H9 (cell line): Measurements from ENCODE around the gene H2AZ2. TPM values are rescaled to one million over a fixed set of nuclear protein-coding genes. Genes with fewer than 3 reads are reported as not detected.

ENCODE experiments used
- DNase-seq: peaks from one replicate; pipeline ENCODE4 v3.0.0-alpha.2; 2017
- H2AFZ ChIP-seq: one replicate; pipeline ENCODE4 v1.6.1; 2013; ENCODE audit warnings: mild to moderate bottlenecking, low read length, control low read depth, moderate library complexity
- H2AK5ac ChIP-seq: 2 replicates; pipeline ENCODE4 v1.6.1; 2013; ENCODE audit warnings: low read length, control low read depth, mixed read lengths; ENCODE audit not compliant: insufficient read length
- H2BK120ac ChIP-seq: one replicate; pipeline ENCODE4 v1.6.1; 2013; ENCODE audit warnings: low read depth, mild to moderate bottlenecking, low read length, control low read depth, inconsistent platforms; ENCODE audit not compliant: poor library complexity, severe bottlenecking
- H2BK12ac ChIP-seq: 2 replicates; pipeline ENCODE4 v1.6.1; 2013; ENCODE audit warnings: low read length, control low read depth, mixed read lengths, low read depth; ENCODE audit not compliant: insufficient read length
- H2BK15ac ChIP-seq: 2 replicates; pipeline ENCODE4 v1.6.1; 2013; ENCODE audit warnings: low read depth, low read length, control low read depth
- H2BK20ac ChIP-seq: one replicate; pipeline ENCODE4 v1.6.1; 2013; ENCODE audit warnings: low read depth, mild to moderate bottlenecking, low read length, control low read depth, inconsistent platforms; ENCODE audit not compliant: poor library complexity, severe bottlenecking
- H2BK5ac ChIP-seq: 2 replicates; pipeline ENCODE4 v1.6.1; 2013; ENCODE audit warnings: low read length, control low read depth, mixed read lengths; ENCODE audit not compliant: insufficient read length
- H3K14ac ChIP-seq: 2 replicates; pipeline ENCODE4 v1.6.1; 2013; ENCODE audit warnings: low read length, control low read depth; ENCODE audit not compliant: insufficient read depth
- H3K18ac ChIP-seq: 2 replicates; pipeline ENCODE4 v1.6.1; 2013; ENCODE audit warnings: low read depth, mild to moderate bottlenecking, mixed read lengths, low read length, control low read depth; ENCODE audit not compliant: insufficient read length
- H3K23ac ChIP-seq: 2 replicates; pipeline ENCODE4 v1.6.1; 2013; ENCODE audit warnings: low read length, control low read depth, mixed read lengths, low read depth; ENCODE audit not compliant: insufficient read length
- H3K23me2 ChIP-seq: 2 replicates; pipeline ENCODE4 v1.6.1; 2013; ENCODE audit warnings: low read depth, mild to moderate bottlenecking, mixed read lengths, low read length, control low read depth; ENCODE audit not compliant: insufficient read length, poor library complexity, severe bottlenecking
- H3K27ac ChIP-seq: 2 replicates; pipeline ENCODE4 v1.5.1; 2013; ENCODE audit warnings: low read length, control low read depth, mixed read lengths, low read depth; ENCODE audit not compliant: insufficient read length
- H3K27me3 ChIP-seq: 2 replicates; pipeline ENCODE4 v1.6.1; 2013; ENCODE audit warnings: low read length, control low read depth, inconsistent platforms; ENCODE audit not compliant: insufficient read depth
- H3K4ac ChIP-seq: 2 replicates; pipeline ENCODE4 v1.6.1; 2013; ENCODE audit warnings: low read depth, mild to moderate bottlenecking, control low read depth, inconsistent platforms, low read length, moderate library complexity
- H3K4me1 ChIP-seq: 2 replicates; pipeline ENCODE4 v1.6.1; 2013; ENCODE audit warnings: low read length, control low read depth, inconsistent platforms; ENCODE audit not compliant: insufficient read depth
- H3K4me2 ChIP-seq: 2 replicates; pipeline ENCODE4 v1.6.1; 2013; ENCODE audit warnings: low read length, control low read depth, mixed read lengths; ENCODE audit not compliant: insufficient read length, insufficient read depth
- H3K56ac ChIP-seq: 2 replicates; pipeline ENCODE4 v1.6.1; 2013; ENCODE audit warnings: low read depth, mild to moderate bottlenecking, mixed read lengths, low read length, control low read depth; ENCODE audit not compliant: insufficient read length
- H3K79me1 ChIP-seq: 2 replicates; pipeline ENCODE4 v1.6.1; 2013; ENCODE audit warnings: low read depth, mild to moderate bottlenecking, moderate library complexity, low read length, control low read depth, inconsistent platforms; ENCODE audit not compliant: insufficient read depth, poor library complexity, severe bottlenecking
- H3K79me2 ChIP-seq: 2 replicates; pipeline ENCODE4 v1.6.1; 2013; ENCODE audit warnings: low read length, control low read depth, inconsistent platforms; ENCODE audit not compliant: insufficient read depth
- H3K9ac ChIP-seq: 2 replicates; pipeline ENCODE4 v1.6.1; 2013; ENCODE audit warnings: low read length, control low read depth, mixed read lengths; ENCODE audit not compliant: insufficient read length; ENCODE audit errors: extremely low read depth
- H3K9me3 ChIP-seq: one replicate; pipeline ENCODE4 v1.6.1; 2013; ENCODE audit warnings: low read depth, low read length, inconsistent platforms; ENCODE audit not compliant: control insufficient read depth
- H3T11ph ChIP-seq: one replicate; pipeline ENCODE4 v1.6.1; 2013; ENCODE audit warnings: mild to moderate bottlenecking, low read length, control low read depth, inconsistent platforms
- H4K20me1 ChIP-seq: one replicate; pipeline ENCODE4 v1.6.1; 2013; ENCODE audit not compliant: control insufficient read depth, insufficient read length, insufficient read depth
- H4K5ac ChIP-seq: 2 replicates; pipeline ENCODE4 v1.6.1; 2013; ENCODE audit warnings: low read depth, mild to moderate bottlenecking, mixed read lengths, low read length, control low read depth; ENCODE audit not compliant: insufficient read length
- H4K8ac ChIP-seq: replicated peaks from 2 replicates; pipeline ENCODE4 v1.6.1; 2013; ENCODE audit warnings: low read length, control low read depth, mixed read lengths, low read depth; ENCODE audit not compliant: insufficient read length
- H4K91ac ChIP-seq: 2 replicates; pipeline ENCODE4 v1.6.1; 2013; ENCODE audit warnings: low read depth, mild to moderate bottlenecking, moderate library complexity, mixed read lengths, low read length, control low read depth; ENCODE audit not compliant: insufficient read length
- H3K27ac Mint-ChIP-seq, 3 experiments: 2 replicates in 2 of 3; 3 replicates in 1 of 3; pipeline ENCODE4 v1.8.0; 2020 to 2021; ENCODE audit warnings: mixed read lengths in 3 of 3, mild to moderate bottlenecking in 1 of 3, moderate library complexity in 1 of 3
- H3K27me3 Mint-ChIP-seq: 2 replicates; pipeline ENCODE4 v1.8.0; 2021; ENCODE audit warnings: low read depth, mild to moderate bottlenecking, moderate library complexity, mixed read lengths
- H3K36me3 Mint-ChIP-seq, 3 experiments: 2 replicates in 2 of 3; 3 replicates in 1 of 3; pipeline ENCODE4 v1.8.0; 2020 to 2021; ENCODE audit warnings: low read depth in 3 of 3, mixed read lengths in 3 of 3; ENCODE audit not compliant: insufficient read depth in 1 of 3
- H3K4me1 Mint-ChIP-seq, 2 experiments: 2 replicates each; pipeline ENCODE4 v1.8.0; 2020; ENCODE audit warnings: mixed read lengths in 2 of 2
- H3K4me3 Mint-ChIP-seq, 2 experiments: 2 replicates in 1 of 2; 3 replicates in 1 of 2; pipeline ENCODE4 v1.8.0; 2020 to 2021; ENCODE audit warnings: mild to moderate bottlenecking in 2 of 2, mixed read lengths in 2 of 2, moderate library complexity in 1 of 2
- H3K9me3 Mint-ChIP-seq, 2 experiments: 2 replicates in 1 of 2; 3 replicates in 1 of 2; pipeline ENCODE4 v1.8.0; 2020; ENCODE audit warnings: mild to moderate bottlenecking in 2 of 2, mixed read lengths in 2 of 2, moderate library complexity in 1 of 2
- CTCF ChIP-seq: fragments of 200-600 bp; sonication (generic); conservative IDR thresholded peaks from 3 replicates; pipeline ENCODE4 v1.8.0; 2021; ENCODE audit warnings: antibody characterized with exemption, mild to moderate bottlenecking
- WGBS: extraction: QIAGEN DNeasy Blood & Tissue Kit; methylation state at CpG from one replicate; pipeline ENCODE4 v1.1.7; 2013; ENCODE audit warnings: missing lambda C conversion rate, low lambda C conversion rate, mixed read lengths; ENCODE audit not compliant: insufficient read length; ENCODE audit errors: extremely low coverage; 5-methylcytosine and 5-hydroxymethylcytosine counted together
- total RNA-seq: library from RNA; stranded (reverse); gene quantifications from 2 replicates; pipeline ENCODE4 v1.2.1, GENCODE V29; 2021

Gene H2AZ2
- total RNA-seq, 1 experiment from 2014 or later: 208 TPM

GRCh38 chr7:44887293-44887692, 39.4 kb upstream of the H2AZ2 start:
- Histone ChIP-seq H4K5ac (no peak overlapping the region), H3K4me2 (no peak overlapping the region), H4K8ac (no peak overlapping the region), H3K23ac (no peak overlapping the region), H4K20me1 (no peaks in the 10 kb centered on the region), H2BK12ac (no peak overlapping the region), H3K56ac (no peak overlapping the region), H3K9me3 (no peaks in the 10 kb centered on the region), H3T11ph (no peak overlapping the region), H2AK5ac (no peak overlapping the region), H3K79me2 (peaks cover 9% of the 10 kb centered on the region; the same call in 1 of the 2 replicates), H2BK120ac (no peak overlapping the region), H3K4me1 (peaks cover 6% of the 10 kb centered on the region; the same call in 1 of the 2 replicates), H3K27ac (no peak overlapping the region), H4K91ac (no peak overlapping the region), H3K9ac (no peak overlapping the region), H2BK15ac (no peak overlapping the region), H2BK20ac (no peak overlapping the region), H3K79me1 (peaks cover 5% of the 10 kb centered on the region), H3K14ac (no peak overlapping the region), H3K4ac (no peak overlapping the region), H3K27me3 (no peaks in the 10 kb centered on the region), H2AFZ (no peak overlapping the region), H3K23me2 (peaks cover 12% of the 10 kb centered on the region), H2BK5ac (no peak overlapping the region), H3K18ac (no peak overlapping the region)
- peaks cover 13 to 20% (median 20%) of the 10 kb centered on the region in 3 experiments for H3K36me3 Mint-ChIP-seq
- H3K27ac Mint-ChIP-seq: no peak overlapping the region
- no CpG with 5 or more reads among the region's 6 CpGs for WGBS
- no peak overlapping the region for H3K4me3 Mint-ChIP-seq
- no peaks in the 10 kb centered on the region; a peak in 2 of 5 replicates for H3K9me3 Mint-ChIP-seq
- no peak for TF ChIP-seq CTCF
- peaks cover 6% of the 10 kb centered on the region for H3K27me3 Mint-ChIP-seq
- H3K4me1 Mint-ChIP-seq: peaks cover 24 to 27% of the 10 kb centered on the region in 2 experiments
- no peak for DNase-seq
